Nephron (organoid): ENCODE results near the gene ASTN2.

Source experiments
- H3K27ac Mint-ChIP-seq, 3 experiments: 2 replicates each; pipeline ENCODE4 v1.8.0; 2020; ENCODE audit warnings: mixed read lengths in 3 of 3, mild to moderate bottlenecking in 2 of 3, moderate library complexity in 1 of 3
- H3K27me3 Mint-ChIP-seq: 2 replicates; pipeline ENCODE4 v1.8.0; 2021; ENCODE audit warnings: low read depth, mild to moderate bottlenecking, moderate library complexity, mixed read lengths
- H3K36me3 Mint-ChIP-seq: 2 replicates; pipeline ENCODE4 v1.8.0; 2020; ENCODE audit warnings: low read depth, mixed read lengths
- H3K4me1 Mint-ChIP-seq: 2 replicates; pipeline ENCODE4 v1.8.0; 2020; ENCODE audit warnings: mixed read lengths
- H3K4me3 Mint-ChIP-seq, 3 experiments: 2 replicates each; pipeline ENCODE4 v1.8.0; 2020; ENCODE audit warnings: mild to moderate bottlenecking in 3 of 3, mixed read lengths in 3 of 3, moderate library complexity in 2 of 3
- H3K9me3 Mint-ChIP-seq: 2 replicates; pipeline ENCODE4 v1.8.0; 2020; ENCODE audit warnings: mixed read lengths
- CTCF ChIP-seq, 3 experiments: fragments of 200-600 bp; sonication (generic); IDR thresholded peaks; one replicate each; pipeline ENCODE4 v1.5.0; 2021; ENCODE audit warnings: antibody characterized with exemption in 3 of 3; ENCODE audit not compliant: unreplicated experiment in 3 of 3

The ASTN2 gene

GRCh38 chr9:116760636-116761035, 654.2 kb downstream of the ASTN2 start:
- Mint-ChIP-seq H3K4me3 (no peak overlapping the region), H3K27me3 (no peaks in the 10 kb centered on the region), H3K4me1 (no peaks in the 10 kb centered on the region), H3K9me3 (peaks cover under 1% of the 10 kb centered on the region), H3K36me3 (no peaks in the 10 kb centered on the region), H3K27ac (no peak overlapping the region)
- TF ChIP-seq CTCF (IDR thresholded peaks at IDR 0.05; ENCODE audit: unreplicated experiment in 3 of 3) = no peak

DNA sequence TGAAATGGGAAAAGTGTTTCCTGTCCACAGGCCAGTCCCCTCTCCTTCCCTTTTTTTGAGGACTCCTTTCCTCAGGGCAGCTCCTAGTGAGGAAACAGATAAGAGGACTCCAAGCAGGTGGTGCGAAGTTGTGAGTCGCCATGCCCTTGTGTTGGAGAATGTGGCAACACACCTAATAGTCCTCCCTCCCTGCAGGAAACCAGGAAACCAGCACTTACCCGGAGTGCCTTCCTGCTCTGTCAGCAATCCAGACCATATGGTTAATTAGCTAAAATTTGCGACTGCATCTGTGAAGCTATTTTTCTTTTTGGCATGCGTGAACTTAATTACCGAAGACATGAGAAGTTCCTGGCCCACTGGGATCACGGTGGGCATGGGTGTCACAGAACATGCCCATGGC, 657.8 kb downstream of the ASTN2 start:
- TF ChIP-seq CTCF (IDR thresholded peaks at IDR 0.05; ENCODE audit: unreplicated experiment in 3 of 3) = no peak
- H3K4me1 Mint-ChIP-seq = no peaks in the 10 kb centered on the region
- H3K27me3 Mint-ChIP-seq = no peaks in the 10 kb centered on the region
- H3K9me3 Mint-ChIP-seq = peaks cover 3% of the 10 kb centered on the region
- H3K27ac Mint-ChIP-seq = no peak overlapping the region
- no peaks in the 10 kb centered on the region for H3K36me3 Mint-ChIP-seq
- no peak overlapping the region for H3K4me3 Mint-ChIP-seq

DNA sequence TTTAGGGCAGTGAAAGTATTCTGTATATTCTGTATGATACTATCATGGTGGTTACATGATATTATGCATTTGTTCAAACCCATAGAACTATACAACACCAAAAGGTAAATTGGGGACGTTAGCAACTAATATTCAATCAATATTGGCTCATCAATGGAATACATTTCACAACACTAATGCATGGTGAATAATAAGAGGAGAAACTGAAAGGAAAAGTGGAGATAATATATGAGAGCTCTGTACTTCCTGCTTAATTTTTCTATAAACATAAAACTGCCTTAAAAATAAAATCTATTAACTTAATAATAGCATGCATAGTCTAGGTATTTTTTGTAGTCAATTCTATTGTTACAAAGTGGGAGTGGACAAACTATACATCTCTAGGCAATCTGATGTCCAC, 661.5 kb downstream of the ASTN2 start:
- Mint-ChIP-seq H3K27ac (no peak overlapping the region), H3K9me3 (peaks cover 3% of the 10 kb centered on the region), H3K4me3 (no peak overlapping the region), H3K27me3 (no peaks in the 10 kb centered on the region), H3K36me3 (no peaks in the 10 kb centered on the region), H3K4me1 (no peaks in the 10 kb centered on the region)
- no peak for TF ChIP-seq CTCF (IDR thresholded peaks at IDR 0.05; ENCODE audit: unreplicated experiment in 3 of 3)

DNA sequence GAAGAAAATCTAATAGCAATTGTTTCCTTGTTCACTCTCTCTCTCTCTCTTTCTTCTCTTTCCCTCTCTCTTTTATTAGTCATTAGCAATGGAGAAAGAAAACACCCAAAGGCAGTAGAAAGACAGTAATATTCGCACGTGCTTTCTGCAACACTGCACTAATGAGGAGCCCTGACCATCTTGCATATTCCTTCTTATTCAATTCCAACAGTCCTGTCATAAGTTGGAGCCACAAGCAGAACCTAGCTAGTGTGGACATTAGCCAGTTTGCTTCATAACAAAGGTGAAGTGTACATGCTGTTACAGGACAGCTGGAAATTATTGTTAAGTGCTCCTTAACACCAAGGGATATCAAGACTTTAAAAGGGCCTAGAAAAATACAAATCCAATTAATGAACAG, 664.3 kb downstream of the ASTN2 start:
- TF ChIP-seq CTCF (IDR thresholded peaks at IDR 0.05; ENCODE audit: unreplicated experiment in 3 of 3) = no peak
- Mint-ChIP-seq H3K36me3 (no peaks in the 10 kb centered on the region), H3K4me1 (no peaks in the 10 kb centered on the region), H3K27ac (no peak overlapping the region), H3K4me3 (no peak overlapping the region), H3K27me3 (no peaks in the 10 kb centered on the region), H3K9me3 (peaks cover under 1% of the 10 kb centered on the region)

- Mint-ChIP-seq H3K4me3 (no peak overlapping the region), H3K36me3 (no peaks in the 10 kb centered on the region), H3K4me1 (no peaks in the 10 kb centered on the region), H3K27me3 (no peaks in the 10 kb centered on the region), H3K27ac (no peak overlapping the region), H3K9me3 (no peaks in the 10 kb centered on the region)
- TF ChIP-seq CTCF (IDR thresholded peaks at IDR 0.05; ENCODE audit: unreplicated experiment in 3 of 3) = no peak
These were observed 665.1 kb downstream of the ASTN2 start for GRCh38 chr9:116749772-116750171.

DNA sequence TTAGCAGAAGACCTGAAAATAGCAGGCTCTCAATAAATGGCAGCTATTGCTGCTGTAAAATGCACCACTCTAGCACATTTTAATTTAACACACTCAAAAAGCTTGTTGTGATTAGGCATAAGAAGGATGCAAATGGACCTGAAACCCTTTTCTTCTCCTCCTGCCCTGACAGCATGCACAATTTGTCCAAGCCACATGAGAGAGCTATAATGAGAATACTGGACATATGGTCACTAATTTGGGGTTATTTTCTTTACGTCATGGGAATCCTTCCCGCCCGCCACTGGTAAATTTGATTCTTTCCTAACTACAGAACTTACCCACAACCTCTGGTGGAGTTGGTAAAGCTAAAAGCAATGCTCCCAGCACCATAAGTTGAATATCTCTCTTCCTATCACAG, 665.7 kb downstream of the ASTN2 start:
- no peak for TF ChIP-seq CTCF (IDR thresholded peaks at IDR 0.05; ENCODE audit: unreplicated experiment in 3 of 3)
- Mint-ChIP-seq H3K9me3 (no peaks in the 10 kb centered on the region), H3K4me3 (no peak overlapping the region), H3K27ac (no peak overlapping the region), H3K27me3 (no peaks in the 10 kb centered on the region), H3K4me1 (no peaks in the 10 kb centered on the region), H3K36me3 (no peaks in the 10 kb centered on the region)
